ENCODE results near the gene TTLL10.

Gene TTLL10

DNA sequence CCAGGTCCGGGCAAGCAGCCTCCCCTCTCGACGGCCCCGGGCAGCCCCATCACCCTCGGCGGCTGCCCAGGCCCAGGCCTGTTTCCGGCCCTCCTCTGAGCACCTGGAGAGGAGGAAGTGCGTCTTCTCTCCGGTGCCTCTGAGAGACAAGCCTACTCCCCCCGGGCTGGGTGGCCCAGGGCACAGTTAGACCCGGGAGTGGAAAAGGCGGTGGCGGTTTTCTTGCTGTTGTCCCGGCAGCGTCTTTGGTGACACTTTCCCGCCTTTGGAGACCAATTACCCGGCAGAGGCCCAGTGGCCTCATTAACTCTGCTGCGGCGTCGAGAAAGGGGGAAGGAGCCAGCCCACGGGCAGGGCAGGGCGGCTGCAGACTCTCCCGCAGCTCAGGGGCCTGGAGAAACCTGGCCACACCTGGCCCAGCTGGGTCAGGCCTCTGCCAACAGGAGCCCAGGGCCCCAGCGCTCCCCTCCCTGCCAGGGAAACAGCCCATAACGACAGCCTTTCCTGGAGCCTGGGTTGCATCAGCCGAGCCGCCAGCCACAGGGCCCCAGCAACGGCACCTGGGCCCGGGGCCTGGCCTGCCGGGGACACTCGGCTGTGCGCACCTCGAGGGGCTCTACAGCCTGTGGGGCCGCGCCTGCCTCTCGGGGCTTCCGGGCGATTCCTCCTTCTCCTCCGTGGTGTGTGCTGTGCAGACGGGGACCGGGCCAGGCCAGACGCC is 29.4 kb upstream of the TTLL10 start:
- Histone ChIP-seq H3K27ac (no peak overlapping the region), H3K4me3 (IDR thresholded peaks at IDR 0.05; ENCODE audit: insufficient read depth, low read depth, low read length) (no peak overlapping the region), H2AFZ (ENCODE audit: low read depth) (no peak overlapping the region), H4K20me1 (ENCODE audit: insufficient read depth) (no peaks in the 10 kb centered on the region), H3K4me2 (no peak overlapping the region), H3K27me3 (ENCODE audit: insufficient read depth, low read depth) (peaks cover 36% of the 10 kb centered on the region), H3K36me3 (ENCODE audit: insufficient read depth) (no peaks in the 10 kb centered on the region), H3K79me2 (ENCODE audit: insufficient read depth, low read depth) (no peaks in the 10 kb centered on the region), H3K4me1 (ENCODE audit: low read depth, poor library complexity, severe bottlenecking) (peaks cover 20% of the 10 kb centered on the region), H3K9ac (no peak overlapping the region)
- TF ChIP-seq, protein P1, sequence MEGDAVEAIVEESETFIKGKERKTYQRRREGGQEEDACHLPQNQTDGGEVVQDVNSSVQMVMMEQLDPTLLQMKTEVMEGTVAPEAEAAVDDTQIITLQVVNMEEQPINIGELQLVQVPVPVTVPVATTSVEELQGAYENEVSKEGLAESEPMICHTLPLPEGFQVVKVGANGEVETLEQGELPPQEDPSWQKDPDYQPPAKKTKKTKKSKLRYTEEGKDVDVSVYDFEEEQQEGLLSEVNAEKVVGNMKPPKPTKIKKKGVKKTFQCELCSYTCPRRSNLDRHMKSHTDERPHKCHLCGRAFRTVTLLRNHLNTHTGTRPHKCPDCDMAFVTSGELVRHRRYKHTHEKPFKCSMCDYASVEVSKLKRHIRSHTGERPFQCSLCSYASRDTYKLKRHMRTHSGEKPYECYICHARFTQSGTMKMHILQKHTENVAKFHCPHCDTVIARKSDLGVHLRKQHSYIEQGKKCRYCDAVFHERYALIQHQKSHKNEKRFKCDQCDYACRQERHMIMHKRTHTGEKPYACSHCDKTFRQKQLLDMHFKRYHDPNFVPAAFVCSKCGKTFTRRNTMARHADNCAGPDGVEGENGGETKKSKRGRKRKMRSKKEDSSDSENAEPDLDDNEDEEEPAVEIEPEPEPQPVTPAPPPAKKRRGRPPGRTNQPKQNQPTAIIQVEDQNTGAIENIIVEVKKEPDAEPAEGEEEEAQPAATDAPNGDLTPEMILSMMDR (conservative IDR thresholded peaks at IDR 0.05; ENCODE audit: low read depth, low read length), result no peak

DNA sequence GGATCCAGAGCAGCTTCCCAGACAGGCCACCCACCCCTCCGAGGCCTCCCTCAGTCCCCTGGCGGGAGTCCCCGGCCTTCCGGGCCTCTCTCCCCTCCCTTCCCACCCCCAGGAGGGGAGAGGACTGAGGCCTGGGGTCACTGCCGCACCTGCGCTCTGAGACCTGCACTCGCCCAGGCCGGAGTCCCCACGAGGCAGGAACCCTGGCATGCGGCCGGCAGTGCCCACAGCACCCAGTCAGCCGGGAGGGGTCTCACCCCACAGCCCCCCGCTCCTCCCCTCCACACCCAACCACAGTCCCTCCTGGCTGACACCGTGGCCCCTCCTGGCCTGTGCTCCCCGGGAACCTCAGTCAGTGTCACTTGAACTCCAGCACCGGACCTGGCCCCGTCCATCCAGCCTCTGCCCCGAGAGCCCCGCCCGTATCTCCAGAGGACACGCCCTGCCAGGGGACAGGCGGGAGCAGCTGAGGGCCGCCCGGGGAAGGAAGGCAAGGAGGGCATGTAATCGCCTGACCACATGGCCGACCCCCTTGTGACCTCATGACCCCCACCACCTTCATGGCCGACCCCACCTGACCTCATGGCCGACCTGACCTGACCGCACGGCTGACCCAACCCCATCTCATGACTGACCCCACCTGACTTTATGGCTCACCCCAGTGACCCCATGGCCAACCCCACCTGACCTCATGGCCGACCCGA is 28.7 kb upstream of the TTLL10 start:
- H3K36me3 ChIP-seq (ENCODE audit: insufficient read depth), result no peaks in the 10 kb centered on the region
- H2AFZ ChIP-seq (ENCODE audit: low read depth), result no peak overlapping the region
- no peak overlapping the region for H3K4me3 ChIP-seq (IDR thresholded peaks at IDR 0.05; ENCODE audit: insufficient read depth, low read depth, low read length)
- H3K27me3 ChIP-seq (ENCODE audit: insufficient read depth, low read depth), result peaks cover 43% of the 10 kb centered on the region
- no peaks in the 10 kb centered on the region for H4K20me1 ChIP-seq (ENCODE audit: insufficient read depth)
- H3K9ac ChIP-seq, result no peak overlapping the region; the same call in 1 of the 2 replicates
- no peak overlapping the region for H3K27ac ChIP-seq
- H3K79me2 ChIP-seq (ENCODE audit: insufficient read depth, low read depth), result no peaks in the 10 kb centered on the region
- TF ChIP-seq, protein P1 (conservative IDR thresholded peaks at IDR 0.05; ENCODE audit: low read depth, low read length), result no peak
- no peak overlapping the region for H3K4me2 ChIP-seq
- peaks cover 20% of the 10 kb centered on the region for H3K4me1 ChIP-seq (ENCODE audit: low read depth, poor library complexity, severe bottlenecking)

DNA sequence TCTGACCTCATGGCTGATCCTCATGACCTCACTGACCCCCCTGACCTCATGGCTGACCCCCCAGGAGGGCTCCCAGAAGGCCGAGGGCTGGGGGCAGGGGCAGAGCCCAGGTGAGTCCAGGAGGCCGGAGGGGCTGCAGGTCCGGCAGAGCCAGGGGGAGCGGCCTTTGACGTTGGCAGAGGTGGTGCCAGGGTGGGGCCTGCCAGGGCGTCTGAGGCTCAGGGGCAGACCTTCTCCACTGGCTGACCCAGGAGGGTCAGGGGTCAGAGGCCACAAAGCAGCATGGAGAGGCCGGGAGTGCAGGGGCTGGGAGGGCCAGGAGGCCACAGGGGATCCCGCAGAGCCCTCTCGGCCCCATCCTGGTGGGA is 28.1 kb upstream of the TTLL10 start:
- Histone ChIP-seq H3K4me2 (peak overlapping the region; percentile 17; the same call in 1 of the 2 replicates), H2AFZ (ENCODE audit: low read depth) (no peak overlapping the region), H4K20me1 (ENCODE audit: insufficient read depth) (no peaks in the 10 kb centered on the region), H3K36me3 (ENCODE audit: insufficient read depth) (no peaks in the 10 kb centered on the region), H3K9ac (no peak overlapping the region; the same call in 1 of the 2 replicates), H3K4me3 (IDR thresholded peaks at IDR 0.05; ENCODE audit: insufficient read depth, low read depth, low read length) (no peak overlapping the region), H3K4me1 (ENCODE audit: low read depth, poor library complexity, severe bottlenecking) (peaks cover 20% of the 10 kb centered on the region), H3K27ac (no peak overlapping the region), H3K27me3 (ENCODE audit: insufficient read depth, low read depth) (peaks cover 48% of the 10 kb centered on the region), H3K79me2 (ENCODE audit: insufficient read depth, low read depth) (no peaks in the 10 kb centered on the region)
- TF ChIP-seq, protein P1 (conservative IDR thresholded peaks at IDR 0.05; ENCODE audit: low read depth, low read length), result no peak

- Histone ChIP-seq H4K20me1 (ENCODE audit: insufficient read depth) (no peaks in the 10 kb centered on the region), H3K9ac (no peak overlapping the region), H3K79me2 (ENCODE audit: insufficient read depth, low read depth) (no peaks in the 10 kb centered on the region), H3K4me1 (ENCODE audit: low read depth, poor library complexity, severe bottlenecking) (peaks cover 20% of the 10 kb centered on the region), H3K27ac (0 out of 2 replicates have a peak overlapping the region, but pooled peaks have one; percentile 9), H3K4me2 (peak overlapping the region; percentile 17; the same call in 1 of the 2 replicates), H3K27me3 (ENCODE audit: insufficient read depth, low read depth) (peaks cover 51% of the 10 kb centered on the region), H3K4me3 (IDR thresholded peaks at IDR 0.05; ENCODE audit: insufficient read depth, low read depth, low read length) (no peak overlapping the region), H3K36me3 (ENCODE audit: insufficient read depth) (no peaks in the 10 kb centered on the region), H2AFZ (ENCODE audit: low read depth) (no peak overlapping the region)
- TF ChIP-seq, protein P1 (conservative IDR thresholded peaks at IDR 0.05; ENCODE audit: low read depth, low read length), result no peak
These were observed 27.7 kb upstream of the TTLL10 start for GRCh38 chr1:1146026-1146425.
